ENCODE data around the gene TMCC1.
"Not testable (repeated sequence)": the region's sequence is repeated elsewhere in the genome, so short reads cannot be mapped to it uniquely, and the experiment has no call there.

The TMCC1 gene

DNA sequence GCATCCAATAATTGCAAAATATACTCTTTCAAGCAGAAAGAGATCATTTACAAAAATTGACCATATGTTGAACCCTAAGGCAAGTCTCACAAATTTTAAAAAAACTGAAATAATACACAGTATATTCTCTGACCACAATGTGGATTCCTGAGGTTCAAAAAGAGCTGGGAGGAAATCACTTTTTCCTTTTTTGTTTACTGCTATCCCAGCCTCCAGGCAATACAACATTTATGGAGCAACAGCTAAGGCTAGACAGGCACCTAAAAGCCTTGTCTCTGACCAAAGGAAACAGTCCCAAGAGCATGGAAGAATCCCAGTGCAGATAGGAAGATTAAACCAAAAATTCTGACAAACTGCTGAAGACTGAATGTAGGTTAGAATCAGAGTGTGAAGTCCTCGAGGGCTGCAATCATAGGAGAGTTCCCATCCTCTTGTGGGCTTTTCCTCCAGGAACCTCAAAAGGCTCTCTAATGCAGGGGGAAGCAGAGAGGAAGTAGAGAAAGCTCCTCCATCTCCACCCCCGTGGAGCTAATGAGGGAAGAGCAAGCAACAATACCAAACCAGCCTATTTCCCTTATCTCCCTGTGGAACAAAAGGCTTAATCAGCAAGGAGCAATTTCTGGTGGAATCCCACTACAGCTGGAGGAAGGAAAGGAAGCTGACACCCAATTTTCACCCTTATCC is 57.0 kb downstream of the TMCC1 start:
- no peak for DNase-seq (ENCODE audit: low read depth in 2 of 2)

DNA sequence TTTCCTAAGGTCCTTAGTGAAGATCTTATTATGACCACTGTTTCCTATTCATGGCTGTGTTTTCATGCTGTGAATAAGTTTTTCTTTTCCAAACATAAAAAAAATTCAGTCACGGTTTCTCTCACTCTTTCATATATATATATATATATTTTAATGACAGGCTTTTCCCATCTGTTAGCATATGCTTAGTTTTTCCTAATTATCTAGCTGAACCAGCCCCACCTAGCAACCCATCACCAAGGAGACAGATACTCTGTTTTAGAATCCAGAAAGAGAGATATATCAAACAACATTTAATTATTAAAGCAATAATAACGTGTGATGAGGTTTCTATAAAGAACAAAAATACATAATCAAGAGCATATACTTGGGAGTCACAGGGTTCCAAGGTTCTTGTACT is 58.3 kb downstream of the TMCC1 start:
- no peak for DNase-seq (ENCODE audit: low read depth in 2 of 2)

DNA sequence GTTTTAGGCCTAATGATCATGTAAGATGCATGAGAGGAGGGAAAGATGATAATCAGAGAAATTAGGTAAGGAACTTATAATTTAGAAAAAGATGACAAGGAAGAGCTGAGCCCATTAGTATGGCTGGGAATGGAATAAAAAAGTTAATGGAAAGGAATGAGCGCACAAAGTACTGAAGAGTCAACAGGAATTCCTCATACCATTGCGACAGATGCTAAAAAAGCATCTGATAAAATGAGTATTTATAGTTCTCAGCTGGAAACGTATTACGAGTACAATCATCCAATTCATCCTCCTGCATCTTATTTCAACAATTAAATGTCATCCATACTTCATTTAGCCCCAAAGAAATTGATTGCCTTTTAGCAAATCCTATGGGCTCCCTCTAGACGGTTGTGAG is 58.9 kb downstream of the TMCC1 start:
- no peak for DNase-seq (ENCODE audit: low read depth in 2 of 2)

DNA sequence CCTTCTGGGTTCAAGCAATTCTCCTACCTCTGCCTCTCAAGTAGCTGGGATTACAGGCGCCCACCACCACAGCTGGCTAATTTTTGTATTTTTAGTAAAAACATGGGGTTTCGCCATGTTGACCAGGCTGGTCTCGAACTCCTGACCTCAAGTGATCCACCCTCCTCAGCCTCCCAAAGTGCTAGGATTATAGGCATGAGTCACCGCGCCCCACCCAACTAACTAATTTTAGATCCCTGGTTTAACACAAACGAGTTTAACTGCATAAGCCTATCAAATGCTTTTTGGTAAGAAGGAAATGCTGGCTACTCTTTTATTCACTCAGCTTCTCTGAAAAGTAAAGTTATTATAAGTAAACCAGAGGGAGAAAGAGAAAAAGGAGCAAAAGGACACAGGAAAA is 61.6 kb downstream of the TMCC1 start:
- DNase-seq (ENCODE audit: low read depth in 2 of 2) = not testable (repeated sequence)

DNA sequence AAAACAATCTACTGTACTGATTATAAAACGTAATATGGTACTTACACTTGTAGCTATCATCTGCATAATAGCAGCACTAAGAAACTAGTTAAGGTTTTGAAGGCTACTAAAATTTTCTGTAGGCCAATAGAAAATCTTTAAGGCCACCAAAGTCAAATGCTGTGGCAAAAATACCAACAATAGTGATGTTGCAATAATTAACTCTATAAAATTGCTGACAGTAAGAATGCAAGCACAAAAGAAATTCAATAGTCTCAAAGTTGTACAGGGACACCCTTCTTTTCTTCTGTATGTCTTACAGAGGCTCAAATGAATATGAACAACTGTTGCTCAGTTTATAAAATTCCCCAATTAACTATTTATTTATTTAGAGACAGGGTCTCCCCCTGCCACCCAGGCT is 62.0 kb downstream of the TMCC1 start:
- DNase-seq (ENCODE audit: low read depth in 2 of 2) = no peak

DNA sequence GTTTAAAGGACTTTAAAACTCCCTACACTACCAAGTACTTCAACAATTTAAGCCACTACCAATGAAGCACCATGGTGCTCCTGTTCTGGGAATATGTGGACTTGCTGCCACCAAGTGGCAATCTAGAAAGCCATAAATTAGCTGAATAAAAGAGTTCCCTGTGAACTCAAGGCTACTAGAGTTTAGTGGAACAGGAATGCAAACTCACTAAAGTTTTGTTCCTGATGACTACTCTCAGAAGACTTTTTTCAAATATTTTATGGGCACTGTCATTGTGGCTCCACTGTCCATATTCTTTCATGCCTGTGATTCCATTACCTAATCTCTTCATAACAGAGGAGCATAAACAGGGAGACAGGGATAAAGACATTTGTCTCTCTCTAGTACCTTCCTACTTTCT is 63.9 kb downstream of the TMCC1 start:
- DNase-seq (ENCODE audit: low read depth in 2 of 2) = peak; percentile 80 to 82

DNA sequence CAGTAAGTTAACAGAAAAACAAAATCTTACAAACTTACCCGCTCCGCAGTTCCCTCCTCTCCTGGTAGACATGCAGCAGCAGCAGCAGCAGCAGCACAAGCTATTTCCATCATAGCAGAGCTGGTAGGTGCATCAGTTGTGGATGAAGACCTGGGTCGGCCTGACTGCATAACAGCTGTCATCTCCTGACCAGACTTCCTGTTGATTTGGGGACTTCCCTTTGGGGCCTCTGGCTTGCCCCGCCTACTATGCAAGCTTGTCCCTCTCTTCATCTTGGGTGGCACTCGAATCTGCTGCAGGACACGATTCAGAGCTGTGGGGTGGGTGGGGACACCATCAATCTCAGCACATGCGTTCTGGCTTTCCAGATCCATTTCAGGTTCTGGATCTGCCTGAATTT is 65.7 kb downstream of the TMCC1 start:
- DNase-seq (ENCODE audit: low read depth in 2 of 2) = no peak

DNA sequence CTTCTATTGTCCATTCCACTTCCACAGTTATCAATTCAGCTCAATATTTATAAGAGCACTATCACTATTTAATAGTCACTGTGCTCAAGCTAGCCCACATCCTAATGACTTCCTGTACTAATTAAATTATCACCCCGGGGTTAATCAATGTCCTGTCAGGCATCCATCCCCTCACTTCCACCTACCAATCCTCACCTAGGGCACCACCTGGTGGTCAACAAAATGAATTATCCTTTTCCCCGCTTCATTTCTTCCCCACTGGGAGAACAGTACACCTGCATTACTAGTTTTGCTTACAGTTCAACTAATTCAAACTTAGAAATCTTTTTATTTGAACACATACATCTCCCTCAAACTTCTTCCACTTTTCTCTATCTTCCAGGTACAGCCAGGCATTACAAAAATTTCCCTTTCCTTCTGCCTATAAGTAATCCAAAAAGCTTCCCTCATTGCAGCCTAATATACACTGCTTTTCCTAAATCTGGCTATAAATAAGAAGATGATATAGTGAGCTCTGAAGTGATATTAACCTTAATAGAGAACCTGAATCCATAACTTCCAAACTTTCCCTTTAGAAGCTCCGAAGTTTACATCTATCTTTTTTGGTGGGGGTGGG is 68.5 kb downstream of the TMCC1 start:
- peak in 1 of 2 experiments; percentile 9 for DNase-seq (ENCODE audit: low read depth in 2 of 2)

DNA sequence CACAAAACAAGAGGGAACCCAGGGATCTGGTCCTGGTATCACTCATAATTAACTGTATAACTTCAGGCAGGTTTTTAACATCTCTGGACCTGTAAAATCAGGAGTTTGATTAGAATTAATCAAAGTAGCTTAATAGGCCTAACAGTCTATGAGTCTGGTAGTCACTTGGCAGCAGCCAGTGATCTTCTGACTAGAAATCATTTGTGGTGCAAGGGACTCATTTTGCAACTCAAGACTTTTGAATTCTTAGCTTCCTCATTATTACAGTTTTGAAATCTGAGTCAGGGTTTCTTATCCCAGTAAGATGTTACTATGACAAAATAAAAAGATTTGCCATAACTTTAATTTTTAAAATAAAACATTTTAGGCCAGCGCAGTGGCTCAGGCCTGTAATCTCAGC is 70.8 kb downstream of the TMCC1 start:
- DNase-seq (ENCODE audit: low read depth in 2 of 2) = no peak

DNA sequence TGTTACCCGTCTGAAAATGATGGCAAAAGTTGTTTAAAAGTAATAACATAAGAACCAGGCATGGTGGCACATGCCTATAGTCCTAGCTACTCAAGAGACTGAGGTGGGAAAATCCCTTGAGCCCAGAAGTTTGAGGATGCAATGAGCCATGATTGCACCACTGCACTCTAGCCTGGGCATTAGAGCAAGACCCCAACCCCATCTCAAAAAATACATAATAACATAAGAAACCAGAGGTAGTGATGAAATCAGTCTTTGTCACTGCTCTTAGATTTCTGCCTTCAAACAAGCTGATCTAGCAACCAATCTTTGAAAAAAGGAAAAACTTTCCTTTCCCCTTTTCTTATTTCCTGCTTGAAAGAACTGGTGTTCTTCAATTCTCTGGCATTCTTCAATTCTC is 71.3 kb downstream of the TMCC1 start:
- no peak for DNase-seq (ENCODE audit: low read depth in 2 of 2)

DNA sequence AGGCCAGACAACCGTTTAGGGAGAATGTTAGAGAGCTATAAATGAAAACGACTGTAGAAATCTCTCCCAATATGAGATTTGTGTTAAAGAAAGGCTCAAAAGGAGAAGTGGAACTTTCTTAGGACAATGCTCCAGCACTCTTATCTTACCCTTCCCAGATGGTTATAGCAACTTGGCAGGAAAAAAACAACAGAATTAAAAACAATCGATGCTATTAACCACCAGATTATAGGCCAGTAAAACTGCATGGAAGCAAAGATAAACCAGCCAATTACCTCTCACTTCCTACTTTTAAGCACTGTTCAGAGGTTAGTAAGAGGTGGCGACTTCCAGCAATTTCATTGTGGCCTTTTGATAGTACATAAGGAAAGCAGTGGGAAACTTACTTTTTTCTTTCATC is 72.9 kb downstream of the TMCC1 start:
- DNase-seq (ENCODE audit: low read depth in 2 of 2) = no peak

DNA sequence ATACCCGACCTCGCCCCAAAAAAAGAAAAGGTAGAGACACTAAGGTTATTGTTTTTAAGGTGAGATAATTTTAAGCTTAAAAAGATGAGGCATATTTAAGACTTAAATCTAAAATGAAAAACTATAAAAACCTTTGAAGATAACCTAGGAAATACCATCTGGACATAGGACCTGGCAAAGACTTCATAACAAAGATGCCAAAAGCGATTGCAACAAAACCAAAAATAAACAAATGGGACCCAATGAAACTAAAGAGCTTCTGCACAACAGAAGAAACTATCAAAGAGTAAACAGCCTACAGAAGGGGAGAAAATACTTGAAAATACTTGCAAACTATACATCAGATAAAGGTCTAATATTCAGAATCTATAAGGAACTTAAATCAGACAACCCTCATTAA is 80.9 kb downstream of the TMCC1 start:
- no peak for DNase-seq (ENCODE audit: low read depth in 2 of 2)

DNA sequence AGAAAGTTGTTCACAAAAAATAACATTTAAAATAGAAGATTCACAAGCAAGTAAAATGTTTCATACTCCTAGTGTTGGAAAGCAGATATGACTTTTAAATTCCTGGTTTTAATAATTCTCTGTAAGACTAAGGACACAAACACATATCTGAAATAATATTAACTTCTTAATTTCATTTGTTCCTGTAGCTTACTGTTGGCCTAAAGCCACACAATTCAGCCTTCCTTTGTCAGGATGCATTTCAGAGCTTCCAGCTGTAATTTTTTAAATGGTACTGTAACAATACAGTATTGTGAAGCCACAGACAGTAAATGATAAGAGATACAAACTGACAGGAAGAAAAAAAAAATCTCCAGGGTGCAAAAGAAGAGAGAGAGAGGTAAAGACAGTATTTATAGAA is 84.2 kb downstream of the TMCC1 start:
- DNase-seq (ENCODE audit: low read depth in 2 of 2) = no peak

DNA sequence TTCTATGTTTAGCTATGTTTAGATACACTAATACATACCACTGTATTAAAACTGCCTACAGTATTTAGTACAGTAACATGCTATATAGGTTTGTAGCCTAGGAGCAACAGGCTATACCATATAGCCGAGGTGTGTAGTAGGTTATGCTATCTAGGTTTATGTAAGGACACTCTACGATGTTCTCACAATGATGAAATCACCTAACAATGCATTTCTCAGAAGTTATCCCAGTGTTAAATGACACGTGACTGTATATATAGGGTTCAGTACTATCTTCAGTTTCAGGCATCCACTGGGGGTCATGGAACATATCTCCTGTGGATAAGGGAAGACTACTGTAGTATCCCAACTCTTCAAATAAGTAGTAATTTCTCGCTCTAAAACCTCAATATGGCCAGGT is 97.4 kb downstream of the TMCC1 start:
- no peak for DNase-seq (ENCODE audit: low read depth in 2 of 2)

DNA sequence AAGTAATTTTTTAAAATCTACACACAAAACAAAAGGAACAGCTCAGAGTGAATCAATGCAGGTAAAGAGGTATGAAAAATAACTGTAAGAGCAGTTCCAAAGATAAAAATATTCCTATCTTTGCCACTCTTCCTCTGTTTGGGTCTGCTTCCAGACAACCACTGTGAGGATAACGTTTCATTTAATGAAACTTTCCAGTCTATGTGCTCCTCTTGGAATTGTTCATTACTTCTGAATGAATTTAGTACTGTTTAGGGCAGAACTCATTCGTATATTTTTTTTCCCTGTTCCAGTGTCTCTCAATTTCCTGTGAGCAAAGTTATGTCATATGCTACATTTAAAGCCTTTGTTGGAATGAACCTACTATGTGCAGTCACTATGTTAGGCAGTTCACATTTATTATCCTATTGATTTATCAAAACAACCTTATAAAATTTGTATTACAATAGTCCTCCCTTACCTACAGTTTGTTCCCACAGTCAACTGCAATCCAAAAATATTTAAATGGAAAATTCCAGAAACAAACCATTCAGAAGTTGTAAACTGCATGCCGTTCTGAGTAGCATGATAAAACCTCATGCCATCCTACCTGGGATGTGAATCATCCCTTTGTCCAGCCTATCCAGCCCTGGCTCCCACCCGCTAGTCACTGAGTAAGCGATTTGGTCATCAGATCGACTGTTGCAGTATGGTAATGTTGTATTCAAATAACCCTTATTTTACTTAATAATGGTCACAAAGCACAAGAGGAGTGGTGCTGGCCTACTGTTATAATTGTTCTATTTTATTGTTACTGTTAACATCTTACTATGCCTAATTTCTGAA is 98.1 kb downstream of the TMCC1 start:
- no peak for DNase-seq (ENCODE audit: low read depth in 2 of 2)

DNA sequence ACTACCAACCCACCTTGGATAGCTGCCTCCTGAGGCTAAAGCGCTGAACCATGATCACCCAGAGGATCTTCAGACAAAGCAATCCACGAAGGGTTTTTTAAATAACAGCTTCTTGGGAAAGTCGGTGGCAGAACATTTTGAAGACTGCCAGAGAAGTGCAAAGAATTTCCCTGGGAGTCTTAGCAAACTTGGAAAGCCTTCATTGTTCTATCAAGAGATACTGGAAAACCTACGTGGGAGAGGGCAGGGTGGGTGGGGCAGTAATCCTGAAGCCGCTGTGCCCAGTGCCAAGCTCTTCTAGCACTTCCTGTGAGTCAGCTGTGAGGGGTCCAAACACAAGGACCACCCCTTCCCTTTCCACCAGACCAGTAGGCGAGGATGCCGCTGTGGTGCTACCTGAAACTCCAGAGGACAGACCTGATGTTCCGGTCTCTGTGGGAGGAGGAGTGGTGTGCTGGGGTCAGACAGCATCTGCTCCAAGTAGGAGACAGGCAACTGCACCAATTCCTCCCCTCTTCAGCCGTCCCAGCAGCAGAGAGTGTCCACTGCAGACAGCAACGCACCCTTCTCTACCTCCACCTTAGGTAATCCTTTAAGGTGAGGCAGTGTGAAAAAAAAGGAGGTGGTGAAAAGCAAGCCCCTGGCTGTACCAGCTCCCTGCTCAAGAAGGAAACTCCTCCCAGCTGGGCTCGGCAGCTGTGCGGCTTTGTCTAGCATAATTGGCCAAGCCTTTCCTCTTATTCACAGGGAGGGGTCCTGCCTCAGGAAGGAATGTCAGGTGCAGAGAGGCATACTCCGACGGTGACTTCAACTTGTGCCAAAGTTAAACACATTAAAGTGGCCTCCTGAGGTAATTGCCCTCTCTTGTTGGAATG is 99.0 kb downstream of the TMCC1 start:
- DNase-seq (ENCODE audit: low read depth in 2 of 2) = no peak

DNA sequence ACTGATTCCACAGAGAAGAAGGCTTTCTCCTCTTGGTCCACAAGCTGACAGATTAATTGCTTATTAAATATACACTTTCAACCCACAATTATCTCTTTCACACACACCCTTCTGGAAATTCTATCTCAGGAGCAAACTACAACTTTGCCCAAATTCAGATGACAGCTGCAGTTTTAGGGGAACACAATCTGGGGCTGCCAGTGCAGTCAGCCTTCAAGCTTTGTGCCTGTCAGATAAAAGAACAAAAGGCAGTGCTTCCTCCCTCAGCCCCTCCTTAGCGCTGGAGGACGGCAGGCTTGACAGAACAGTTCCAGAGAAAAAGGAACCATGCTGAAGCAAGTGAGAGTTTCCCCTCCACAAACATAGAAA is 99.6 kb downstream of the TMCC1 start:
- no peak for DNase-seq (ENCODE audit: low read depth in 2 of 2)

DNA sequence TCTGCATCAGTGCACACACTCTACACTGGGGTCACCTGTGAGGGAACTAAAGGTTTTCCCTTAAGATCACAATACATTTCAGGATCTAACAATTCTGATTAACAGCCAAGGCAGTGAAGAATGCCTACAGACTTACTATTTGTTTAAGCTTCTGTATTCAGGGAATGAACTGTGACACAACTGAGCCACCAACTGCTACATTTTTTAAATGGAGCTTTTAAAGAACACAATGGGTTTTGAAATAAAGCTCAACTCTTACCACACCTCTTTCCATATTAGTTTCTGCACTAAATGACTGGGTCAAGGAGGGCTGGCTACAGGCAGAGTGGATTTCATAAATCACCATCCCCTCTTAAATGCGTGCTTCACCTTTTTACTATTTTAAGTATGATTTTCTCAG is 100.2 kb downstream of the TMCC1 start:
- DNase-seq (ENCODE audit: low read depth in 2 of 2) = no peak

DNA sequence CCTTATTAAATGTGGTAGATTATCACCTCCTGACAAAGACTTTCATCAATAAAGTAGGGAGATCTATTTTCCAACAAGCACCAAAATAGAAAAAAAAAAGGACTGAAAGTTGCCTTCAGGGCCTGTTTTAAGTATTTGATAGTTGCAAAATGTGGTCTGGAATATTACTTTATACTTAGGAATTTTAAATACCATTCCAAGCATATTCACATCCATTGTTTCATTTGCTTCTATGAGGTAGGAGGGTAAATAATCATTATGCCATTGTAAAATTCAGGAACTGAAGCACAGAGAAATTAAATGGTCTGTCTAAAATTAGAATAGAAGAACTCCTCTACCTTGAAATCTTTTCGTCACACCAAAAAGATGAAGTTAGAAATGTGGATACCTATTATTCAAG is 110.0 kb downstream of the TMCC1 start:
- no peak for DNase-seq (ENCODE audit: low read depth in 2 of 2)

DNA sequence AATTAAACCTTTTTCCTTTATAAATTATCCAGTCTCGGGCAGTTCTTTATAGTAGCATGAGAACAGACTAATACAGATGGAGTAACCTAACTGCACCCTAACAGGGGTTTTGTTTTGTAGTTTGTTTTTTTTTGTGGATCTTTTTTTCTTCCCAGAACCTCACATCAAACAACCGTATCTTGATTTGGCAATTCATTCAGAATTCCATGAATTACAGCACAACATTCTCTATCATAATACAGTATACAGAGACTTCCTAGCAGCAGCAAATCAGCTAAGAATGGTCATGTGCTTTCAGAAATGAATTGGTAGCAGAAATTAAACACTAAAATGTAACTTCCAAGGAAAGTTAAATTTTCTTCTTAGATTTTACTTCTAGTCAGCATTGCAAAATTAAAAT is 114.6 kb downstream of the TMCC1 start:
- no peak for DNase-seq (ENCODE audit: low read depth in 2 of 2)

DNA sequence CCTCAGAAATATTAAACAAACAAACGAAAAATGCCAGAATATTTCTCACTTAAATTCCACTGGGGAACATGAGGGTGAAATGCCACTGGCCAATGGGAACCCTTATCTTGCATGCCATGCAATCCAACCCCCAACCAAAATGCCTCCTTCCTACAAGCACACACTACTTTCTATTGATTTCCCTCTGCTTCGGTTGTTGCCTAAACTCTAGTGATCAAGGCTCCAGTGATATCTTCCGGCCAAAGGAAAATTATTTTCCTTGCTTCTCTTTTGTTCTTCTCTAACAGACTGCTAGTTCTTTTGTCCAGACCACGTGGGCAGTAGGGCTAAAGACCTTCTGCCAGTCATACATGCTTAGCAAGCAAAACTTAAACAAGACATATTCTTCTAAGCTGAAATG is 115.7 kb downstream of the TMCC1 start:
- DNase-seq (ENCODE audit: low read depth in 2 of 2) = no peak

DNA sequence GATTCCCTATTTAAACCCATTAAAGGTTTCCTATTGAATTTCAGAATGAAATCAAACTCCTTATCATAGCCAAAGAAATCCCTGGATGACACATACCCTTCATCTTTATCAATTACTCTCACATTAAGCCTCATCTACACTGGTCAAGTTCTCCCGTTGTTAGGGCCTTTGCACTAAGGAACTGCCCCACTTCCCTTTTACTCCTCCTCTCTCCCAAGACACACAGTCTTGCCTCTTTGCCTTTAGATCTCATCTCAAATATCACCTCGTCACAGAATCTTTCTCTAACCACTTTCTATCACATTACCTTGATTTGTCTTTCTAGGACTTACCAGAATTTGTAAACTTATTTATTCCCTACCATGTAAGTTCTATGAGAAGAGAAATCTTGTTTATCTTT is 117.6 kb downstream of the TMCC1 start:
- DNase-seq (ENCODE audit: low read depth in 2 of 2) = no peak
